Middle frontal gyrus (tissue), 1 donor: ENCODE measurements around the gene ZFYVE9.
A peak's percentile ranks its signal among the peaks of the same experiment; 100 is the strongest.
"Not testable (repeated sequence)": the region's sequence is repeated elsewhere in the genome, so short reads cannot be mapped to it uniquely, and the experiment has no call there.

Experiments
- DNase-seq: peaks from one replicate; pipeline ENCODE4 v3.0.0-alpha.2; 2015; ENCODE audit warnings: low spot score; ENCODE audit errors: extremely low spot score

ZFYVE9 gene

DNA sequence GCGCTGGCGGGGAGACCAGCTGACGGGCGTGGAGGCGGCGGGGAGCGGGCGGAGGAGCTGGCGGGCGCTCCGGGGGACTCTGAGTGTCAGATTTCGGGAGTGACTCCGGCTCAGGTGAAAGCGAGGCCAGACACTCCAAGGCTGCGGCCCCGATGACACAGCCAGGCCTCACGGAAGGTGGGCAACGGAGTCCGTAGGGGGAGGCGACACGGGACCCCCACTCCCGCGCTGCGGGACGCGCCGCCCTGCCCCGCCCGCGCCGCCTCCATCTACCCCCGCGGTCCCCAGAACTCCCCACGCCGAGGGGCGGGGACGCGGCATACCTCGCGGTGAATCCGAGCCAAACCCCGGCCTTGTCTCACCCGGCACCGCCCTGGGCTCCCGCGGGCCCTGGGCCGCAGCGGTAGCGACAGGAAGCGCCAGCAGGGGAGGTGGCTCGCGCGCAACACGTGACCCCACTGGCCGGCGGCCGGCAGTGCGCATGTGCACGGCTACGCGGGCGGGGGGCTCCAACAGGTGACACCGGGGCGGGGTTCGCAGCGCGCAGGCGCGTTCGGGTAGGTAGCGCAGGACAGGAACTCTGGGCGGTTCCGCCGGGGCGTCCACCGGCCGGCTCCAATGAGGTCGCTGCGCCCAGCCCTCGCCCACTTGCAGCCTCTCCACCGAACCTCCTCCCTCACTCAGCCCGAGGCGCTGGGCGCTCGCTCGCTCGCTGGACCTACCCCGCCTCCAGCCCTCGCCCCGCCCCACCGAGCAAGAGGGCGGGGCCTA lies 224.0 kb downstream of the ZFYVE9 start, which contains the start of gene CC2D1B:
CC2D1B (minus strand) TSS at position 460 of the 771 bp plus-strand sequence. CDS start 1,585 bp downstream, outside the sequence.
- peak; percentile 86 for DNase-seq

DNA sequence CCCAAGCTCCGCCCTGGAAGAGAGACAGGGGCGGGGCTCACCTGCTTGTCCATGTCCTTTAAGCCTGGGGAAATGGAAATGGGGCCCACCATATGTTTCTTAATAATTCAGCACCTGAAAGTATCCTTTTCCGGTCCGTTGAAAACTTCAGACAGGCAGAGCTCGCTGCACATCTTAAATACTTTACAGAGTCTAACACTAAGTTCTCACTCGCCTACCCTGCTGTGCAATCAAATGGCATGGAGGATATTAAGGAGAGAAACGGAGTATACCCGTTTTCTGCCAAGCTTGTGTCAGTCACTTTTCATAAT lies 224.6 kb downstream of the ZFYVE9 start:
- DNase-seq: no peak

GRCh38 chr1:52367272-52367671 lies 225.4 kb downstream of the ZFYVE9 start:
- DNase-seq: no peak

DNA sequence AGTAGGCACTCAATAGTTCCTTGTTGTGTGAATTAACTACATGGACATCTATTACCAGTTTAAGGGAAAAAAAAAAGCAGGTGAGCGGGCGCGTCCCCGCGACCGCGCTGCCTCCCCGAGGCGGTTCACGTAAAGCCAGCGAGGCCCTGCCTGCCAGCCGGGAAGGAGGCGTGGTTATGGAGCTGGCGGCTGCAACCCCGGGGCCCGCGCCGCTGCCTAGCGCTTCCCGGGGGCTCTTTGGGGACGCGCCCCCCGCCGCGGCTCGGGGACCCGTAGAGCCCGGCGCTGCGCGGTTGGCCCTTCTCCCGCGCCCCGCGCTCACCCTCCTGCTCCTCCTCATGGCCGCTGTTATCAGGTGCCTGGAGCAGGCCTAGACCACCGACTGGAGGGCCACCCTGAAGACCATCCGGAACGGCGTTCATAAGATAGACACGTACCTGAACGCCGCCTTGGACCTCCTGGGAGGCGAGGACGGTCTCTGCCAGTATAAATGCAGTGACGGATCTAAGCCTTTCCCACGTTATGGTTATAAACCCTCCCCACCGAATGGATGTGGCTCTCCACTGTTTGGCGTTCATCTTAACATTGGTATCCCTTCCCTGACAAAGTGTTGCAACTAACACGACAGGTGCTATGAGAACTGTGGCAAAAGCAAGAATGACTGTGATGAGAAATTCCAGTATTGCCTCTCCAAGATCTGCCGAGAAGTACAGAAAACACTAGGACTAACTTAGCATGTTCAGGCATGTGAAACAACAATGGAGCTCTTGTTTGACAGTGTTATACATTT lies 226.7 kb downstream of the ZFYVE9 start:
- peak; percentile 23 for DNase-seq

DNA sequence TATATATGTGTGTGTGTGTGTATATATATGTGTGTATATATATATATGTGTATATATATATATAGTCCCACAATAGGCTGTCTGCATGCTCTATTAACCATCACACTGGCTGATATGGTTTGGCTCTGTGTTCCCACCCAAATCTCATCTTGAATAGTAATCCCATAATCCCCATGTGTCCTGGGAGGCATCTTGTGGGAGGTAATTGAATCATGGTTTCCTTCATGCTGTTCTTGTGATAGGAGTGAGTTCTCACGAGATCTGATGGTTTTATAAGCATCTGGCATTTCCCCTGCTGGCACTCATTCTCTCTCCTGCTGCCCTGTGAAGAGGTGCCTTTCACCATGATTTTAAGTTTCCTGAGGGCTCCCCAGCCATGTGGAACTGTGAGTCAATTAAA lies 228.0 kb downstream of the ZFYVE9 start:
- DNase-seq: not testable (repeated sequence)

DNA sequence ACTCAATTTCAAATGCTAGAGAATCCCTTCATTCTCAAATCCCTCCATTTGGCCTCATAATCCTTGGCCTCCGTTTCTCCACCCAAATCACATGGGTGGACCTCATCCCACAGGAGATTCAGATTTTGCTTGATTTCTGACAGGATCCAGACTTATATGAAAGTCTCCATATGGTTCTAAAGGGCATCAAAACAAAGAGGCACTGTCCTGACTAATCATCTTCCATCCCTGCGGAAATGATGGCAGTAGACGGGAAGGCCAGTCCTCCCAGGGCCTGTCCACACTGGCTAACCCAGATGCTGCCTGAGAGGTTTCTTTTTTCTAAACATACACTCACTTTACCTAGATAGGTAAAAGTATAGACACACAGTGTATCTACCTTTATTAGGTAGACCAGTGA lies 243.5 kb downstream of the ZFYVE9 start:
- no peak for DNase-seq

GRCh38 chr1:52386458-52386857 lies 244.6 kb downstream of the ZFYVE9 start:
- DNase-seq: no peak

GRCh38 chr1:52393174-52393573 lies 251.3 kb downstream of the ZFYVE9 start:
- no peak for DNase-seq
